Measurements from ENCODE around the gene DAPK2.

DAPK2 gene

DNA sequence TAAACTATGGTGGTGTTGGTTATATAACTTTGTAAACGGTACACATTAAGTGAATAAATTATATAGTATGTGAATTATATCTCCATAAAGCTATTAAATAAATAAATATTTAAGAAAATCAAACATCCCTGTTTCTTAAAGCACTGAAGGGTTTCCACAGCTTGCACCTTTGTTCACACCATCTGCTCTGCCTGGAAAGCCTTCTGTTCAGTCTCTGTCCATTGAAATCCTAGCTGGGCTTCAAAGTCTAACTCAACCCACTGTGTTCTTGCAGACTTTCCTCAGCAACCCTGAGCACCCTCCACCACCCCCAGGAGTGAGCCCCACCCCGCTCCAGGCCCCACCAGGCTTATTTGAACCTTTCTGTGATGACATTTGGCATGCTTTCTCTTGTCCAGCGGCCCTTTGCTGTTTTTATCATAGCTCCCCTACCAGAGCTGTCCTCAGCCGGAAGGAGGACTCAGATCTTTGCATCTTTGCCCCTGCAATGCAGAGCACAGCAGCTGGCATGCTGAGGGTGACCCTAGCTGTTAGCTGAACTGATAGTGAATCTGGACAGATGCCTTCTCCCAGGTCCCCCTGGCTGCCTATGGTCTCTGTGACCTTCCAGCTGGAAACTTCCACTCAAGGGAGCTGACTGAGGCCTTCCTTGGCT lies 105.2 kb downstream of the DAPK2 start:
- no peak overlapping the region for H2BK120ac ChIP-seq (ENCODE audit: low read depth, low read length)
- no peaks in the 10 kb centered on the region for H3K4me1 ChIP-seq (ENCODE audit: control insufficient read depth, low read depth, low read length)
- H3K9ac ChIP-seq (ENCODE audit: low read length), result no peak overlapping the region
- H2AK5ac ChIP-seq (ENCODE audit: low read length), result no peak overlapping the region
- H3K36me3 ChIP-seq (ENCODE audit: control insufficient read depth, insufficient read depth, low read length), result no peaks in the 10 kb centered on the region
- H3K23ac ChIP-seq (ENCODE audit: low read length), result no peak overlapping the region
- no CpG with 5 or more reads among the region's 4 CpGs for WGBS (ENCODE audit: extremely low coverage, insufficient coverage, low lambda C conversion rate)
- H2BK5ac ChIP-seq (ENCODE audit: low read length), result no peak overlapping the region
- no peak overlapping the region for H2BK15ac ChIP-seq (replicated peaks; ENCODE audit: low read depth)
- no peak overlapping the region for H3K56ac ChIP-seq (ENCODE audit: low read length)
- no peak overlapping the region for H3K18ac ChIP-seq (ENCODE audit: low read length)
- DNase-seq, result no peak
- no peak overlapping the region for H3K4me3 ChIP-seq (ENCODE audit: low read length)
- no peak overlapping the region for H4K5ac ChIP-seq (ENCODE audit: low read length)
- H3K4me2 ChIP-seq (ENCODE audit: low read length), result no peak overlapping the region
- no peaks in the 10 kb centered on the region for H3K79me1 ChIP-seq (ENCODE audit: low read length)
- no peak overlapping the region for H3K4ac ChIP-seq (ENCODE audit: low read depth, low read length)
- no peaks in the 10 kb centered on the region for H3K79me2 ChIP-seq (ENCODE audit: control insufficient read depth, insufficient read depth, low read length)
- no peak overlapping the region for H3K27ac ChIP-seq (ENCODE audit: low read depth, low read length)
- H4K8ac ChIP-seq (ENCODE audit: low read depth, low read length), result no peak overlapping the region
- H3K27me3 ChIP-seq (ENCODE audit: insufficient read depth, low read length, poor library complexity), result no peaks in the 10 kb centered on the region

- Histone ChIP-seq H4K8ac (ENCODE audit: low read depth, low read length) (no peak overlapping the region), H3K4me3 (ENCODE audit: low read length) (no peak overlapping the region), H3K36me3 (ENCODE audit: control insufficient read depth, insufficient read depth, low read length) (no peaks in the 10 kb centered on the region), H3K4me2 (ENCODE audit: low read length) (no peak overlapping the region), H2BK15ac (replicated peaks; ENCODE audit: low read depth) (no peak overlapping the region), H3K56ac (ENCODE audit: low read length) (no peak overlapping the region), H3K27ac (ENCODE audit: low read depth, low read length) (no peak overlapping the region), H2BK5ac (ENCODE audit: low read length) (no peak overlapping the region), H2BK120ac (ENCODE audit: low read depth, low read length) (no peak overlapping the region), H2AK5ac (ENCODE audit: low read length) (no peak overlapping the region), H3K27me3 (ENCODE audit: insufficient read depth, low read length, poor library complexity) (no peaks in the 10 kb centered on the region), H3K79me1 (ENCODE audit: low read length) (no peaks in the 10 kb centered on the region), H3K4me1 (ENCODE audit: control insufficient read depth, low read depth, low read length) (no peaks in the 10 kb centered on the region), H3K18ac (ENCODE audit: low read length) (no peak overlapping the region), H3K79me2 (ENCODE audit: control insufficient read depth, insufficient read depth, low read length) (no peaks in the 10 kb centered on the region), H3K9ac (ENCODE audit: low read length) (no peak overlapping the region), H4K5ac (ENCODE audit: low read length) (no peak overlapping the region), H3K4ac (ENCODE audit: low read depth, low read length) (no peak overlapping the region), H3K23ac (ENCODE audit: low read length) (no peak overlapping the region)
- DNase-seq, result peak; percentile 23
- no CpG with 5 or more reads among the region's 4 CpGs for WGBS (ENCODE audit: extremely low coverage, insufficient coverage, low lambda C conversion rate)
These were observed 106.7 kb downstream of the DAPK2 start for GRCh38 chr15:63939531-63940130.

DNA sequence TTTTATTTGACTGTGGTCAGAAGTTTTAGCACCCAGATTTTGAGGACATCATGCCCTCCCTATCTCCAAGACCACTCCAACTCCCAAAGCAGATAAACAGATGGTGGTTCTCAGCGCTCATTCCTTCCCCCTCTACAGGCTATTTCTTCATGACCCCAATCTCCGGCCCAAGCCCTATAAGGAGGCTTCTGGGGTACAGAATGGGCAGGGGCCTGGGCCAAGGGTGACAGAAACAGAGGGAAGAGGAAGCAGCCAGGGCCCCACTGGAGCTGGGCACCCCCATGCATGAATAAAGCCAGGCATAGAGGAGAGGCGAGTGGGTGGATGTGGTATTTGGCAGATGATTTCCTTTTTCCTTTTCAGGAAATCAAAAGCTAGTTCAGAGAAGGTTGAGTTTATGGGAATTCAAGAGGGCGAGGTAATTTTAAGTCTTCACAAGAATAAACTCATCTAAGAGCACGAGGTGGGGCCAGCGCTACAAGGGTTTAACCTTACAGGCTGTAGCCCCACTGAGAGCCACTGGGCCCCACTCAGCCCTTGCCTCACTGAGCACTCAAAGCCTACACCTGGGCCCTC lies 107.7 kb downstream of the DAPK2 start:
- Histone ChIP-seq H4K8ac (ENCODE audit: low read depth, low read length) (no peak overlapping the region), H3K4me3 (ENCODE audit: low read length) (no peak overlapping the region), H3K27me3 (ENCODE audit: insufficient read depth, low read length, poor library complexity) (no peaks in the 10 kb centered on the region), H3K79me1 (ENCODE audit: low read length) (no peaks in the 10 kb centered on the region), H4K5ac (ENCODE audit: low read length) (no peak overlapping the region), H3K18ac (ENCODE audit: low read length) (no peak overlapping the region), H3K23ac (ENCODE audit: low read length) (no peak overlapping the region), H3K4me2 (ENCODE audit: low read length) (no peak overlapping the region), H3K4me1 (ENCODE audit: control insufficient read depth, low read depth, low read length) (no peaks in the 10 kb centered on the region), H2AK5ac (ENCODE audit: low read length) (no peak overlapping the region), H2BK120ac (ENCODE audit: low read depth, low read length) (no peak overlapping the region), H3K79me2 (ENCODE audit: control insufficient read depth, insufficient read depth, low read length) (no peaks in the 10 kb centered on the region), H3K9ac (ENCODE audit: low read length) (no peak overlapping the region), H2BK5ac (ENCODE audit: low read length) (no peak overlapping the region), H3K27ac (ENCODE audit: low read depth, low read length) (no peak overlapping the region), H3K36me3 (ENCODE audit: control insufficient read depth, insufficient read depth, low read length) (no peaks in the 10 kb centered on the region), H3K4ac (ENCODE audit: low read depth, low read length) (no peak overlapping the region), H2BK15ac (replicated peaks; ENCODE audit: low read depth) (no peak overlapping the region), H3K56ac (ENCODE audit: low read length) (no peak overlapping the region)
- no CpG with 5 or more reads among the region's 6 CpGs for WGBS (ENCODE audit: extremely low coverage, insufficient coverage, low lambda C conversion rate)
- DNase-seq, result no peak

- no CpG with 5 or more reads among the region's 5 CpGs for WGBS (ENCODE audit: extremely low coverage, insufficient coverage, low lambda C conversion rate)
- no peaks in the 10 kb centered on the region for H3K79me1 ChIP-seq (ENCODE audit: low read length)
- H3K23ac ChIP-seq (ENCODE audit: low read length), result no peak overlapping the region
These were observed 112.8 kb downstream of the DAPK2 start for GRCh38 chr15:63933522-63933921.

GRCh38 chr15:63931556-63931955 lies 114.7 kb downstream of the DAPK2 start:
- no peak overlapping the region for H2BK15ac ChIP-seq (replicated peaks; ENCODE audit: low read depth)
- H3K36me3 ChIP-seq (ENCODE audit: control insufficient read depth, insufficient read depth, low read length), result no peaks in the 10 kb centered on the region
- no peak overlapping the region for H3K23ac ChIP-seq (ENCODE audit: low read length)
- no peak overlapping the region for H3K9ac ChIP-seq (ENCODE audit: low read length)
- H2AK5ac ChIP-seq (ENCODE audit: low read length), result no peak overlapping the region
- DNase-seq, result no peak
- H3K4me1 ChIP-seq (ENCODE audit: control insufficient read depth, low read depth, low read length), result no peaks in the 10 kb centered on the region
- H3K18ac ChIP-seq (ENCODE audit: low read length), result no peak overlapping the region
- no peak overlapping the region for H2BK120ac ChIP-seq (ENCODE audit: low read depth, low read length)
- H3K4me2 ChIP-seq (ENCODE audit: low read length), result no peak overlapping the region
- H2BK5ac ChIP-seq (ENCODE audit: low read length), result no peak overlapping the region
- H4K5ac ChIP-seq (ENCODE audit: low read length), result no peak overlapping the region
- no peak overlapping the region for H4K8ac ChIP-seq (ENCODE audit: low read depth, low read length)
- H3K79me1 ChIP-seq (ENCODE audit: low read length), result no peaks in the 10 kb centered on the region
- H3K4me3 ChIP-seq (ENCODE audit: low read length), result no peak overlapping the region
- H3K27me3 ChIP-seq (ENCODE audit: insufficient read depth, low read length, poor library complexity), result no peaks in the 10 kb centered on the region
- WGBS (ENCODE audit: extremely low coverage, insufficient coverage, low lambda C conversion rate), result no CpG with 5 or more reads among the region's 4 CpGs
- no peak overlapping the region for H3K27ac ChIP-seq (ENCODE audit: low read depth, low read length)
- H3K79me2 ChIP-seq (ENCODE audit: control insufficient read depth, insufficient read depth, low read length), result no peaks in the 10 kb centered on the region
- no peak overlapping the region for H3K4ac ChIP-seq (ENCODE audit: low read depth, low read length)
- no peak overlapping the region for H3K56ac ChIP-seq (ENCODE audit: low read length)

More at GRCh38 chr15:63933522-63933921, 112.8 kb downstream of the DAPK2 start:
- Histone ChIP-seq H3K4me3 (ENCODE audit: low read length) (no peak overlapping the region), H3K4me1 (ENCODE audit: control insufficient read depth, low read depth, low read length) (no peaks in the 10 kb centered on the region), H2BK15ac (replicated peaks; ENCODE audit: low read depth) (no peak overlapping the region), H2AK5ac (ENCODE audit: low read length) (no peak overlapping the region), H3K4me2 (ENCODE audit: low read length) (no peak overlapping the region), H3K27me3 (ENCODE audit: insufficient read depth, low read length, poor library complexity) (no peaks in the 10 kb centered on the region), H3K79me2 (ENCODE audit: control insufficient read depth, insufficient read depth, low read length) (no peaks in the 10 kb centered on the region), H3K9ac (ENCODE audit: low read length) (no peak overlapping the region), H3K18ac (ENCODE audit: low read length) (no peak overlapping the region), H2BK120ac (ENCODE audit: low read depth, low read length) (no peak overlapping the region), H3K56ac (ENCODE audit: low read length) (no peak overlapping the region), H3K36me3 (ENCODE audit: control insufficient read depth, insufficient read depth, low read length) (no peaks in the 10 kb centered on the region), H3K4ac (ENCODE audit: low read depth, low read length) (no peak overlapping the region), H2BK5ac (ENCODE audit: low read length) (no peak overlapping the region), H3K27ac (ENCODE audit: low read depth, low read length) (no peak overlapping the region), H4K5ac (ENCODE audit: low read length) (no peak overlapping the region), H4K8ac (ENCODE audit: low read depth, low read length) (no peak overlapping the region)
- no peak for DNase-seq
